GM12891 (cell line): ENCODE results near the gene ZNF813.

Experiments used
- POLR2A ChIP-seq: IDR thresholded peaks from 2 replicates; pipeline ENCODE4 v1.6.1; 2011; ENCODE audit warnings: low read depth, low read length, control low read depth
- POLR2AphosphoS5 ChIP-seq: IDR thresholded peaks from 2 replicates; pipeline ENCODE4 v1.6.1; 2011; ENCODE audit warnings: low read depth, low read length, control low read depth

GRCh38 chr19:53520547-53521372 is 53.2 kb downstream of the ZNF813 start:
- TF ChIP-seq POLR2A, result no peak
- no peak for TF ChIP-seq POLR2AphosphoS5
